Testis (tissue), 3 donors: ENCODE data around the gene NXPH3. TPM values are rescaled to one million over a fixed set of nuclear protein-coding genes. Genes with fewer than 3 reads are reported as not detected.

Experiments used
- DNase-seq: peaks from one replicate; pipeline ENCODE4 v3.0.0-alpha.2; 2019
- H3K27ac ChIP-seq, 2 donors: fragments of 200-600 bp; sonication (generic); one replicate each; pipeline ENCODE4 v1.5.1; 2019
- H3K27me3 ChIP-seq: fragments of 200-600 bp; sonication (generic); one replicate; pipeline ENCODE4 v1.5.1; 2019
- H3K36me3 ChIP-seq: fragments of 200-600 bp; sonication (generic); one replicate; pipeline ENCODE4 v1.5.1; 2017; ENCODE audit warnings: low read depth; ENCODE audit errors: missing control alignments
- H3K4me1 ChIP-seq: fragments of 200-600 bp; sonication (generic); one replicate; pipeline ENCODE4 v1.5.1; 2019
- H3K4me3 ChIP-seq, 2 donors: fragments of 200-600 bp; sonication (generic); one replicate each; pipeline ENCODE4 v1.5.1; 2017 to 2019
- H3K9me3 ChIP-seq: fragments of 200-600 bp; sonication (generic); one replicate; pipeline ENCODE4 v1.5.1; 2017
- POLR2A ChIP-seq: fragments of 450-650 bp; IDR thresholded peaks from one replicate; pipeline ENCODE4 v1.6.1; 2017; ENCODE audit warnings: antibody characterized with exemption, mild to moderate bottlenecking, moderate library complexity
- WGBS, 2 donors: methylation state at CpG; one replicate each; pipeline ENCODE4 v1.1.5; 2018; 5-methylcytosine and 5-hydroxymethylcytosine counted together
- intact Hi-C: fragments of 100-400 bp; cut with DNase I; formaldehyde crosslinking; loops from one replicate; pipeline ENCODE4 v1.15.1; 2023; ENCODE audit warnings: low total_unique reads
- polyA plus RNA-seq: library from polyadenylated mRNA; stranded (reverse); fragments of 350-450 nt; fragmentation: Illumina TruSeq; extraction: RNeasy Lipid Tissue Mini Kit (QIAGEN cat#74804); gene quantifications from one replicate; pipeline ENCODE4 v1.2.3, GENCODE V29; 2014; ENCODE audit warnings: low read depth, low replicate concordance; ENCODE audit not compliant: insufficient read depth
- total RNA-seq, 2 donors: library from RNA; depleted of rRNA; stranded (reverse); fragments of >200 nt; gene quantifications; one replicate each; pipeline ENCODE4 v1.2.3, GENCODE V29; 2016
- TF ChIP-seq, protein P1 (sequence below), 3 experiments: fragments of 450-650 bp in 2 of 3; fragments of 200-600 bp in 1 of 3; sonication (generic) in 1 of 3; IDR thresholded peaks; one replicate each; pipeline ENCODE4 v1.5.1; 2016 to 2019; ENCODE audit warnings: antibody characterized with exemption in 3 of 3, mild to moderate bottlenecking in 2 of 3, moderate library complexity in 1 of 3

Gene NXPH3
- total and polyA plus RNA-seq, 3 donors from 2014 or later = 4.1 to 5.8 (median 5.6) TPM

DNA sequence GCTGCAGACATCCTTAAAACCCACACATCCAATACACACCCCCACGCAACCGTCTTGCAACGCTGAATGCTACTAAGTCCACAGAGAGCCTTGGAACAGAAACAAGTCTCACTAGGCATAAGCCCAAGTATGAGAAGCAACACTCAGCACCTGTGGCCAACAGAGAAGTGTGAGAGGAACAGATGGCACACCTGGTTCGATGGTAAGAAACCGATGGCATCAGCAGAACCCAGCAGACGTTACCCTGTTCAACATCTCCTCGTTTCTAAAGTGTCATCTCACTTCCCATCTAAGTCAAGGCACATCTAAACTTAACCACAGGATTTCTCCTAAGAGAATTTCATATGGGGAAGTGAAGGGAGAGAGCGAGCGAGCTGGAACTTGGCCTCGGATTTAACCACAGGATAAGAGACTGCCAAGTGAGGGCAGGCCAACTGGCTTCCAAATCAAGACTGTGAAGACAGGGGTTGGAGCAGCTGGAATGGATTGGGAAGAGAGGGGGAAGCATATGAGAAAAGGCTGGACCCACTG lies 41.0 kb downstream of the NXPH3 start:
- WGBS, 2 donors = 38 to 44% methylated on average over 10 of the region's 10 CpGs
- Histone ChIP-seq H3K27me3 (no peaks in the 10 kb centered on the region), H3K4me1 (peaks cover 7% of the 10 kb centered on the region), H3K36me3 (no peaks in the 10 kb centered on the region), H3K27ac (peak overlapping the region in 1 of 2 donors; percentile 47), H3K4me3 (no peak overlapping the region), H3K9me3 (no peaks in the 10 kb centered on the region)
- DNase-seq = peak; percentile 38
- no peak for TF ChIP-seq POLR2A
- intact Hi-C loops = no loop called here

DNA sequence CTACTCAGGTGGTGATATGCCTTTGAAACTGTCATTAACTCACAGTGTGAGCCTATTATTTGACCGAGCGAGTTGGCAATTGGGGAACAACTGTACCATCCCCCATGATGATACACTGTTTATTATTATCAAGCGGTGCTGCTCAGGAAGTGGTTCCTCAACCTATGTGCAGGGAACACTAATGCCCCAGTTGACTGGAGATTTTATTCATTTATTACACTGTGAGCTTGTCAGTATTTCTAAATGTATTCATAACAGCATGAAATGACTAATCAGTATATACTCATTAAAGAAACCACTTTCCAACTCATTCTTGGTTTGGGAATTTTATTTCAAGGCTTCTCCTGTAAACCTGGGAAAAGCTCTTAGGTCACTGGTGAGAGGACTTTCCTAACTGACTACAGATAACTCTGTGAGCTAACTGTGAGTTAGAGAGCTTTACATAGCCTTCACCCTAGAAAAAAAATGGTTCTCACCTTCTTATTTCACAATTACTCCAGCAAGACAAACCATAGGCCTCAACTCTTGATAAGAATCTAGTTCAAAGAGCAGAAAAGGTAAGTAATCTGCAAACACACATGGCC lies 42.4 kb downstream of the NXPH3 start:
- no peak overlapping the region for H3K27ac ChIP-seq
- H3K4me1 ChIP-seq = peaks cover 7% of the 10 kb centered on the region
- no peaks in the 10 kb centered on the region for H3K36me3 ChIP-seq
- no peak overlapping the region for H3K4me3 ChIP-seq
- H3K9me3 ChIP-seq = no peaks in the 10 kb centered on the region
- no peaks in the 10 kb centered on the region for H3K27me3 ChIP-seq
- intact Hi-C loops = no loop called here
- WGBS, 2 donors = 86 to 89% methylated on average over 3 of the region's 3 CpGs
- TF ChIP-seq POLR2A = no peak
- TF ChIP-seq, protein P1, sequence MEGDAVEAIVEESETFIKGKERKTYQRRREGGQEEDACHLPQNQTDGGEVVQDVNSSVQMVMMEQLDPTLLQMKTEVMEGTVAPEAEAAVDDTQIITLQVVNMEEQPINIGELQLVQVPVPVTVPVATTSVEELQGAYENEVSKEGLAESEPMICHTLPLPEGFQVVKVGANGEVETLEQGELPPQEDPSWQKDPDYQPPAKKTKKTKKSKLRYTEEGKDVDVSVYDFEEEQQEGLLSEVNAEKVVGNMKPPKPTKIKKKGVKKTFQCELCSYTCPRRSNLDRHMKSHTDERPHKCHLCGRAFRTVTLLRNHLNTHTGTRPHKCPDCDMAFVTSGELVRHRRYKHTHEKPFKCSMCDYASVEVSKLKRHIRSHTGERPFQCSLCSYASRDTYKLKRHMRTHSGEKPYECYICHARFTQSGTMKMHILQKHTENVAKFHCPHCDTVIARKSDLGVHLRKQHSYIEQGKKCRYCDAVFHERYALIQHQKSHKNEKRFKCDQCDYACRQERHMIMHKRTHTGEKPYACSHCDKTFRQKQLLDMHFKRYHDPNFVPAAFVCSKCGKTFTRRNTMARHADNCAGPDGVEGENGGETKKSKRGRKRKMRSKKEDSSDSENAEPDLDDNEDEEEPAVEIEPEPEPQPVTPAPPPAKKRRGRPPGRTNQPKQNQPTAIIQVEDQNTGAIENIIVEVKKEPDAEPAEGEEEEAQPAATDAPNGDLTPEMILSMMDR (IDR thresholded peaks at IDR 0.05) = no peak
- no peak for DNase-seq

DNA sequence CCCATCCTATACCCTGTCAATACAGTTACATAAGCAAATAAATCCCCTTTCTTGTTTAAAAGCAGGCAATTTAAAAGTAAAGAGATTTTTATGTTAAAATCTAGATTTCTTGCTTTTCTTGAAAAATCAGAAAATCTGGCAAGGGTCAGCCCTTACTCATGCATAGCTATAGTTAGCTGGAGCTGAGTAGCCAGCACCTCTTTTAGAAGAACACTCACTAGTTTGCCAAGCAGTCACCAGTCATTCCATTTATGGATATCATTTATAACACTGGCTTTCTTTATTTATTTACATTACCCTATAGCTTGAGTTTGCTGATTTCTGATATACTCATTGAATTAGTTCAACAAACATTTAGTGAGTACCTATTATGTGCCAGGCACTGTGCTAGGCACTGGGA lies 45.7 kb downstream of the NXPH3 start:
- Histone ChIP-seq H3K27ac (no peak overlapping the region), H3K4me3 (no peak overlapping the region), H3K4me1 (peaks cover 7% of the 10 kb centered on the region), H3K36me3 (no peaks in the 10 kb centered on the region), H3K9me3 (no peaks in the 10 kb centered on the region), H3K27me3 (no peaks in the 10 kb centered on the region)
- intact Hi-C loops = no loop called here
- DNase-seq = no peak
- no peak for TF ChIP-seq POLR2A
- TF ChIP-seq, protein P1 (IDR thresholded peaks at IDR 0.05) = no peak

DNA sequence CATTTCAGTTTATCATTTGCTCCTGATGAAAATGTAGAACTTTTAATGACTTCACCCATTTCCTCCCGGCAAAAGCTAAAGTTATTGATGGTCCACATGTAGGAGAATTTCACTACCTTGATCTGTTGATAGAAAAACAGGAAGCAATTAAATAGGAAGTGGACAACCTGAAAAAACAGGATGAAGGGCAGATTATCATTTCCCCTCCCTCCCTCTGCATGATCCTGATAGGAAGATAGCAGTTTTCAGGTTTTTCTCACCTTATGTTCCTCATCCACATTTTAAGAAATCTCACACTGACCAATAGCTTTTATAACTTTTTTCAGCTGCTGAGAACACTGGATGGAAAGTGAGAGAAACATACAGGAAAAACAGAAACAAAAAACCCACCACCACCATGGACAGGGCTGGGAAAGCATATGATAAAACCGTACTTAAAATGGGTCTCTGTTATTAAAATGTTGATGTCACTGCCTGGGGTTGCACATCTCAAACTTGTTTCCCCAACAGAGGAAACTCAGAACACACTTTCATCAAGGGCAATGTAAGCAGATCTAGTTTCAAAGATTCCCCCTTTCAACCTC lies 46.4 kb downstream of the NXPH3 start:
- H3K9me3 ChIP-seq = no peaks in the 10 kb centered on the region
- 70 to 78% methylated on average over 2 of the region's 2 CpGs for whole genome bisulfite sequencing, 2 donors
- peaks cover 3% of the 10 kb centered on the region for H3K4me1 ChIP-seq
- H3K27ac ChIP-seq = no peak overlapping the region
- no peaks in the 10 kb centered on the region for H3K27me3 ChIP-seq
- H3K36me3 ChIP-seq = no peaks in the 10 kb centered on the region
- TF ChIP-seq POLR2A = no peak
- no peak for DNase-seq
- H3K4me3 ChIP-seq = no peak overlapping the region
- intact Hi-C loops = no loop called here

DNA sequence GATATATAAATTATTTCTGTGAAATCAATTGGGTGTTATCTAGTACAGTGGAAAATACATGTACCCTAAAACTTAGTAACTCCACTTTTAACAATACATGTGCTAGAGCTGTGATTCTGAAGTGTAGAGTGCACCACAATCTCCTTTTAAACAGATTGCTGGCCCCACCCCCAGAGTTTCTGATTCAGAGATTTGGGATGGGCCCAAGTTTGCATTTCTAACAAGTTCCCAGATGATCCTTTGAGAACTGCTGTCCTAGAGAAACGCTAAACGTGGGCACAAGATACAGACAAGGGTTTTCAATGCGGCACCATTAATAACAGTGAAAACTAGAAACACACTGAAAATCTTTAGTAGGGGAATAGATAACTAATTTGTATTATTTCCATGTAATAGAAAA lies 49.2 kb downstream of the NXPH3 start:
- 64 to 67% methylated on average over 3 of the region's 3 CpGs for WGBS, 2 donors
- Histone ChIP-seq H3K36me3 (no peaks in the 10 kb centered on the region), H3K27me3 (no peaks in the 10 kb centered on the region), H3K4me3 (no peak overlapping the region), H3K27ac (no peak overlapping the region), H3K4me1 (peaks cover 2% of the 10 kb centered on the region), H3K9me3 (no peaks in the 10 kb centered on the region)
- intact Hi-C loops = no loop called here
- no peak for DNase-seq
- TF ChIP-seq, protein P1 (IDR thresholded peaks at IDR 0.05) = no peak
- no peak for TF ChIP-seq POLR2A

DNA sequence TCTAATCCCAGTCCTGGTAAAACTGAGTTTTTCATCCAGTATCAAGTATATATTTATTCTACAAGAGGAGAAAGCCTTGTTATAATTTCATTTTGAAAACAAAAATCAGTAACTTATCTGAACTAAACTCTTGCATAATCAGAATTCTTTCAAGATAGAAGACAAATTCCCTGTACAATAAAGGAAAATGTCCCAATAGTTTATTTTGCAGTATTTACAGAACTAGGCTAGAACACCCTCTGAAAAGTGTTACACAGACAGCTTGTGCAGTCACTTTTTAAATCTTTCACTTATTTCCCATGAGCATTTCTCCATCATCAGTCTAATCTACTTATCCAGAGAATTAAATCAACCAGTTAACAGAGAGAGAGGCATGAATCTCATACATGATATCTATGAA lies 53.8 kb downstream of the NXPH3 start:
- no peak overlapping the region for H3K27ac ChIP-seq
- intact Hi-C loops = no loop called here
- H3K4me1 ChIP-seq = peaks cover 20% of the 10 kb centered on the region

More for the DNA sequence above, 53.8 kb downstream of the NXPH3 start:
- Histone ChIP-seq H3K27me3 (no peaks in the 10 kb centered on the region), H3K4me3 (no peak overlapping the region), H3K9me3 (no peaks in the 10 kb centered on the region), H3K36me3 (no peaks in the 10 kb centered on the region)
- TF ChIP-seq, protein P1 (IDR thresholded peaks at IDR 0.05) = no peak
- TF ChIP-seq POLR2A = no peak
- DNase-seq = no peak
